Astrocyte of the spinal cord (primary cell): Measurements from ENCODE around the gene GRIN3B.
A peak's percentile ranks its signal among the peaks of the same experiment; 100 is the strongest.

Experiments
- DNase-seq: peaks from one replicate; pipeline ENCODE4 v3.0.0; 2011; ENCODE audit warnings: low read depth, low spot score
- H3K4me3 ChIP-seq: 2 replicates; pipeline ENCODE4 v1.5.1; 2011; ENCODE audit warnings: low read depth, mild to moderate bottlenecking, low read length, moderate library complexity
- CTCF ChIP-seq: IDR thresholded peaks from 2 replicates; pipeline ENCODE4 v1.5.1; 2012; ENCODE audit warnings: low read depth, mild to moderate bottlenecking, low read length, inconsistent platforms
- in situ Hi-C: cut with HindIII; loops from 2 replicates; pipeline ENCODE4 v1.10.0; 2017; ENCODE audit warnings: low sequenced_read_pairs

Gene GRIN3B

GRCh38 chr19:996051-996838 is 4.0 kb upstream of the GRIN3B start:
- no peak for TF ChIP-seq CTCF
- peak overlapping the region; percentile 17 for H3K4me3 ChIP-seq
- in situ Hi-C loops, result no loop called here
- peak; percentile 45 for DNase-seq

- no peak for TF ChIP-seq CTCF
- in situ Hi-C loops, result no loop called here
- DNase-seq, result no peak
- no peak overlapping the region for H3K4me3 ChIP-seq
These were observed 2.2 kb upstream of the GRIN3B start for GRCh38 chr19:998064-998463.

- TF ChIP-seq CTCF, result no peak
- in situ Hi-C loops, result no loop called here
- no peak overlapping the region for H3K4me3 ChIP-seq
- no peak for DNase-seq
These were observed 870 bp upstream of the GRIN3B start for GRCh38 chr19:999379-999719.

- no peak for TF ChIP-seq CTCF
- no peak overlapping the region for H3K4me3 ChIP-seq
- in situ Hi-C loops, result no loop called here
- no peak for DNase-seq
These were observed 645 bp downstream of the GRIN3B start for GRCh38 chr19:1000591-1001537.

- TF ChIP-seq CTCF, result peak; percentile 90
- no peak for DNase-seq
- in situ Hi-C loops, result no loop called here
- H3K4me3 ChIP-seq, result no peak overlapping the region
These were observed 1.4 kb downstream of the GRIN3B start for GRCh38 chr19:1001538-1002166.

GRCh38 chr19:1002600-1002999 is 2.4 kb downstream of the GRIN3B start:
- no peak overlapping the region for H3K4me3 ChIP-seq
- in situ Hi-C loops, result no loop called here
- no peak for DNase-seq
- no peak for TF ChIP-seq CTCF
